SH-SY5Y (cell line): ENCODE data around the gene ASIC3.

Experiments
- GATA2 ChIP-seq: IDR thresholded peaks from 2 replicates; pipeline ENCODE4 v1.6.1; 2011; ENCODE audit warnings: mild to moderate bottlenecking, low read depth, low read length
- GATA3 ChIP-seq: IDR thresholded peaks from 2 replicates; pipeline ENCODE4 v1.6.1; 2011; ENCODE audit warnings: low read depth, mild to moderate bottlenecking, low read length, moderate library complexity

ASIC3 gene

DNA sequence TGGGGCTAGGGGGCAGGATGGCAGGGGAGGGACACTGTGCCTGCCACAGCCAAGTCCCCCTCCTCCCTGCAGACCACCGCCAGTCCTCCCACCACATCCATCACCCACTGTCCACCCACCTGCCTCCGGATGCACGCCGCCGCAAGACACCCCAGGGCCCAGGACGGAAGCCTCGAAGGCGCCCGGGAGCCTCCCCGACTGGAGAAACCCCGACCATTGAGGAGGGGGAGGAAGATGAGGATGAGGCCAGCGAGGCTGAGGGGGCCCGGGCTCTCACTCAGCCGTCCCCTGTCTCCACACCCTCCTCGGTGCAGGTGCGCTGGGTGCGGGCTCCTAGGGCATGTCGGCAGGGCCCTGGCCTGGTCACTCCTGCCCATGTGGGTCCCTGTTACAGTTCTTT lies 16.1 kb downstream of the ASIC3 start:
- no peak for TF ChIP-seq GATA2
- no peak for TF ChIP-seq GATA3

- TF ChIP-seq GATA2 (no peak), GATA3 (no peak)
These were observed 16.7 kb downstream of the ASIC3 start for GRCh38 chr7:151064993-151065392.

- TF ChIP-seq GATA3, result no peak
- no peak for TF ChIP-seq GATA2
These were observed 17.2 kb downstream of the ASIC3 start for GRCh38 chr7:151065516-151065915.

DNA sequence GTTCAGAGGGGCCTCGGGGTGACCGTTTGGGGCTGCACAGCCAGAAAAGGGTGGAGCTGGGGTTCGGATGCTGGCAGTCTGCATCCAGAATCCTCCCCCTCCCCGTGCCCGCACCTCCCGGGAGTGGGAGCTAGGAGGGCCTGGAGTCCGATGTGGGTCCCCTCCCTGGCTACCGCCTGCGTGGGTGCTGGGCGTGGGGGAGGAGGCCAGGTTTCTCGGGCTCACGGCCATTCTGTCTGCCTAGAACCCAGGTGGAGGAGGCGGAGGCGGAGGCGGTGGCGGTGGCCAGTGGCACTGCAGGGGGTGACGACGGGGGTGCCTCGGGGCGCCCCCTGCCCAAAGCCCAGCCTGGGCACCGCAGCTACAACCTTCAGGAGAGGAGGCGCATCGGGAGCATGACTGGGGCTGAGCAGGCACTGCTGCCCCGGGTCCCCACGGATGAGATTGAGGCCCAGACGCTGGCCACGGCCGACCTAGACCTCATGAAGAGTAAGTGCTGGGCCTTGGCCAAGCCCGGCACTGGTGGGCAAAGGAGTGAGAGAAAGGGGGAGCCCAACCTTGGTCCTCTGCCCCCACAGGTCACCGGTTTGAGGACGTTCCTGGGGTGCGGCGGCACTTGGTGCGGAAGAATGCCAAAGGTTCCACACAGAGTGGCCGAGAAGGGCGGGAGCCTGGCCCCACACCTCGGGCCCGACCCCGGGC lies 18.1 kb downstream of the ASIC3 start:
- TF ChIP-seq GATA3, result no peak

DNA sequence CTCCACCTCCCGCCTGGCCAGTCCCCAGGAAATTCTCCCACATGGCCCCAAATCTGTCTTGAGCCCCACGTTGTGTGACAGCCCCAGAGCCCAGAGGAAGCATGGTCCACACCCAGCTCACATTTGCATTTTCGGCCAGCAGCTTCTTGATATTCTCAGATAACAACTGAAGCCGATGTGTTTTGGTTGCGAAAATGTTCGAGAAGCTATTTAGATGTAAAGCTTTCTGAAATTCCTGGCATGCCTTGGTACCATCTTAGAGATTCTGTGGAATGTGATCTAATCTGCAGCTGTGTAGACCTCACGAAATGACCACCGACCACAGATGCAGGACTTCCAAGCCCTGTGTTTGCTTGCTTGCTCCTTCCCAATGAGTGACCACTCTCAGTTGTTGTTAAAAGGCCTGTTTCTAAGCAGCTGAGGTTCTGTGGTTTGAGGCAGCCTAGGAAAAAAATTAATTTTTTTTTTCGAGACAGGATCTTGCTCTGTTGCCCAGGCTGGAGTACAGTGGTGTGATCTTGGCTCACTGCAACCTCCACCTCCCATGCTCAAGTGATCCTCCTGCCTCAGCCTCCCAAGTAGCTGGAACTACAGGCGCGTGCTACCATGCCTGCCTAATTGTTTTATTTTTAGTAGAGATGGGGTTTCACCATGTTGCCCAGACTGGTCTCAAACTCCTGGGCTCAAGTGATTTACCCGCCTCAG lies 19.9 kb downstream of the ASIC3 start:
- TF ChIP-seq GATA2, result no peak
- TF ChIP-seq GATA3, result no peak

- TF ChIP-seq GATA2, result no peak
- no peak for TF ChIP-seq GATA3
These were observed 21.7 kb downstream of the ASIC3 start for GRCh38 chr7:151069841-151070573.

DNA sequence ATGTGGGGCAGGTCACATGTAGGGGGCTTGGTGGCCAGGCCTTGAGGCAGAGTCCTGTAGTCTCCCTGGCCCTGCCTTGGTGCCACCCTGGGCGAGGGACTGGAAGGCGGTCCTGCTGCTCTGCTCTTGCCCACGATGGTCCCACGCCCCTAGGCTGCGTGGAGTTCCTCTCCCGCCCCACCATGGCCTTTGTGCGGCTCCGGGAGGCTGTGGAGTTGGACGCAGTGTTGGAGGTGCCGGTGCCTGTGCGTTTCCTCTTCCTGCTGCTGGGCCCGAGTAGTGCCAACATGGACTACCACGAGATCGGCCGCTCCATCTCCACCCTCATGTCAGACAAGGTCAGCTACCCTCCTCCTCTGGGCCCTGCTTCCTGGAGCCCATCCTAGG lies 22.2 kb downstream of the ASIC3 start:
- TF ChIP-seq GATA2 (no peak), GATA3 (no peak)

- no peak for TF ChIP-seq GATA2
These were observed 22.9 kb downstream of the ASIC3 start for GRCh38 chr7:151071032-151071866.

- TF ChIP-seq GATA2, result no peak
- TF ChIP-seq GATA3, result no peak
These were observed 25.7 kb downstream of the ASIC3 start for GRCh38 chr7:151073990-151074389.

- no peak for TF ChIP-seq GATA3
- TF ChIP-seq GATA2, result no peak
These were observed 26.7 kb downstream of the ASIC3 start for GRCh38 chr7:151074817-151075661.

- TF ChIP-seq GATA2 (no peak), GATA3 (no peak)
These were observed 27.3 kb downstream of the ASIC3 start for GRCh38 chr7:151075662-151075971.

- TF ChIP-seq GATA2 (no peak), GATA3 (no peak)
These were observed 27.7 kb downstream of the ASIC3 start for GRCh38 chr7:151075978-151076426.

GRCh38 chr7:151076863-151077704 lies 28.8 kb downstream of the ASIC3 start:
- TF ChIP-seq GATA3 (no peak), GATA2 (no peak)
